ENCODE results near the gene KRT81.

DNA sequence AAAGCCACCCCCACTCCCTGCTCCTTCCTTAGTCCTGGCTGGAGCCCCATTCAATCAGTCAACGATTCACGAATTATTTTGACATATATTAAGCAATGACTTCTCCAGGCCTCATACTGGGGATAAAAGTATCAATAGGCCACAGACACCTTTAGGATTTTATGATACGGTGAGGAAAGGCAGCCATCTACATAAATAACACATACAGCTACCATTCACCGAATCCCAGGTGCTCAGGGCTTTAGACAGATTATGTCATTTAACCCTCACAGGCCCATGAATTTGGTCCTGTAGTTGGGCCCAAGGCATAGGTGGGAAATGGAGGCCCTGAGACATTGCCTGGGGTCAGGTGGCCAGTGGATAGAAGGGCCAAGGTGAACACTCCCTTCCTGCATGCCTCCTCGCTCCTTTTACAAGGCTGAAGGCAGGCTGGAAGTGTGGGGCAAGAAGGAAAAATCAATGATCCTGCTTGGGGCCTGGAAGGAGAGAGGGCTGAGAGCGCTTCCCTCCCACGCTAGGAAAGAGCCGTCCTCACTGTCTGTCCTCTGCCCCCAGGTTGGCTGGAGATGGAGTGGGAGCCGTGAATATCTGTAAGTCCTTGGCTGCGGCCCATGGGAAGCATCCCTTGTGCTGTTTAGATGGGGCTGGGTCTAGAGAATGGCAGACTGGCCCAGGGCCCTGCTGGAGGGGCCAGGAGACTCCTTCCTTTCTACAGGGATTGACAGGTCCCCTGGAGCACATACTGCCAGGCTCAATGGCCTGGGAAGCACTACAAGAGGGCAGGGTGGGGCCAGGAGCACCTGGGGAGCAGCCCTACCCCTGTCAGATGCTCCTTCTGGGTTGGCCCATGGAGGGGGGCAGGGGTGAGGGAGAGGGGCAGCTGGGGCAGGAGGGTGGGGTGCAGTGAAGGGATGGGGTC, 43.5 kb downstream of the KRT81 start:
- TF ChIP-seq CTCF (conservative IDR thresholded peaks at IDR 0.05) (no peak), EZH2 (IDR thresholded peaks at IDR 0.05; ENCODE audit: low read depth) (no peak)

All from PC-9 (cell line).